GM12875 (cell line): Measurements from ENCODE around the gene MRTFB.

ENCODE experiments used
- H3K4me3 ChIP-seq: one replicate; pipeline ENCODE4 v1.5.1; 2011; ENCODE audit warnings: low read depth, low read length, control low read depth
- CTCF ChIP-seq: IDR thresholded peaks from 2 replicates; pipeline ENCODE4 v1.5.1; 2011; ENCODE audit warnings: low read depth, mild to moderate bottlenecking, control low read depth, inconsistent platforms, low read length, moderate library complexity, borderline replicate concordance; ENCODE audit not compliant: insufficient read depth

The MRTFB gene

GRCh38 chr16:14205666-14206065 is 134.5 kb downstream of the MRTFB start:
- no peak overlapping the region for H3K4me3 ChIP-seq

GRCh38 chr16:14211856-14212543 is 140.9 kb downstream of the MRTFB start:
- no peak overlapping the region for H3K4me3 ChIP-seq

More at GRCh38 chr16:14205666-14206065, 134.5 kb downstream of the MRTFB start:
- no peak for TF ChIP-seq CTCF

GRCh38 chr16:14215941-14216340 is 144.8 kb downstream of the MRTFB start:
- no peak overlapping the region for H3K4me3 ChIP-seq
- no peak for TF ChIP-seq CTCF

More at GRCh38 chr16:14211856-14212543, 140.9 kb downstream of the MRTFB start:
- TF ChIP-seq CTCF: no peak

- H3K4me3 ChIP-seq: no peak overlapping the region
- TF ChIP-seq CTCF: no peak
Measured at GRCh38 chr16:14219983-14220382, 148.9 kb downstream of the MRTFB start.

DNA sequence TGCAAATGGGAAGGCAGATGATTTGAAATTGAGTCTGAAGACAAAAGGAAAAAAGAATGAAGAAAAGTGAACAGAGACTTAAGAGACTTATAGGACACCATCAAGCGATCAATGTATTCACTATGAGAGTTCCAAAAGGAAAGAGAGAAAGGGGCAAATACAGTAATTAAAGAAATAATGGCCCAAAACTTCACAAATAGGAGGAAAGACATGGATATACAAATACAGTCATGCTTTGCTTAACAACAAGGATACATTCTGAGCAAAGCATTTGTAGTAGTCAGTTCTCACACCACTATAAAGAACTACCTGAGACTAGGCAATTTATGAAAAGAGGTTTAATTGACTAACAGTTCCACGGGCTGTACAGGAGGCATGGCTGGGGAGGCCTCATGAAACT is 152.5 kb downstream of the MRTFB start:
- H3K4me3 ChIP-seq: no peak overlapping the region
- TF ChIP-seq CTCF: no peak

DNA sequence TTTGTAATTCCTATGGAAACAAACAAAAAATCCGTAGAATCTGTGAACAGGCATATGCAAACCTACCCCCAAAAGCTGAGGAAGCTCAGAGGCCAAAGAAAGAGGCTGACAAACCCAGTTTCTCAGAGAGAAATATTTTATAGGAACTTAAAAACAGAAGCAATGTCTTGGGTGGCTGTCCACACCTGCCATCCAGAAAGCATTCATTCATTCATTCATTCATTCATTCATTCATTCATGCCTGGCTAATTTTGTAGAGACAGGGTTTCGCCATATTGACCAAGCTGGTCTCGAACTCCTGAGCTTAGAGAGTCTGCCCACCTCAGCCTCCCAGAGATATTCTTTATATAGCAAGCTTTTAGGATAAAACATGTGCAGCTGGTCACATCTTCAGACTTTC is 154.3 kb downstream of the MRTFB start:
- H3K4me3 ChIP-seq: no peak overlapping the region
- no peak for TF ChIP-seq CTCF

DNA sequence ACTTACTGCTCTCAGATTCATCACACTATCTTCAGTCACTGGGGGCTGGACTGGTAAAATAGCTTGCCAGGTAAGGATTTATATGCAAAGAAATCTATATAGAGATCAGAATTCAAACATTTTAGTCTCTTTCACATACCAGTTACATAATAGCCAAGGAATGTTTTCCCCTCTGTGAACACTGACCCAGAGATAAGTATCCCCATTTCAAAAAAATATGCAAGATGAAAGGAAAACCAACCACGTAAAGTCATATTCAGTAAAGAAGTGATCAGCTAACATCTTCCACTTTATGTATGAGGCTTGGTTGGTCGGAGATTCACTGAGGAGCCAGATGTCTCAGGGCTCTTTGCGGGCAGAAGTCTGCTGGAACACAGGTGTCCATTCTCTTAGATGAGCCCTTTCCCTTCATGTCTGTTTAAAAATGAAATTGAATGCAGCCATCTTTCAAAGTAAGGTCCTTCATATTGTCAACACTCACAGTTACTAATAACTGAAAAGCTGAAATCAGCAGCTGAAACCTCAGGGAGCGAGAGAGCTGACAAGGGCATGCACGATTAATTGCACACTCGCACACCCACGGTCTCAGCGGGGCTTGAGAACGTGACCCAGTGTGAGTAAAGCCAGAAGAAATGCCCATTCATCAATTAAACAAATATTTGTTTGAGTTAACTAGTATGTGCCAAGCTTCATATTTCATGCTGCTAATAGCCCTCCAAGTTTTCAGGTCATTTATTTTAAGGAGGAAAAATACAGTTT is 161.2 kb downstream of the MRTFB start:
- no peak for TF ChIP-seq CTCF
- H3K4me3 ChIP-seq: no peak overlapping the region
